Panc1 (cell line): ENCODE data around the gene ADGRL1. TPM values are rescaled to one million over a fixed set of nuclear protein-coding genes. Genes with fewer than 3 reads are reported as not detected.

Source experiments
- ATAC-seq: fragments of 200-7000 bp; cut with Tn5 transposase; 2 replicates; pipeline ENCODE4 v1.9.1; 2020; ENCODE audit warnings: mild to moderate bottlenecking, moderate library complexity
- BruUV-seq: library from RNA; stranded (reverse); fragments of 400-500 nt; replicated peaks from 2 replicates; lab custom pipeline; 2021; lab: Mats Ljungman, UMichigan
- CTCF ChIA-PET: fragments of 300-600 bp; sonication (Branson Sonifier 250); formaldehyde crosslinking; loops from one replicate; lab custom pipeline; 2022; ENCODE audit warnings: antibody characterized with exemption; lab: Charles Lee
- POLR2A ChIA-PET: fragments of 300-600 bp; sonication (Branson Sonifier 250); formaldehyde crosslinking; loops from one replicate; lab custom pipeline; 2022; ENCODE audit warnings: antibody characterized with exemption; lab: Charles Lee
- DNase-seq: peaks from one replicate; pipeline ENCODE4 v3.0.0-alpha.2; 2010; ENCODE audit warnings: low read depth, low spot score
- H3K27ac ChIP-seq: 2 replicates; pipeline ENCODE4 v1.5.1; 2011; ENCODE audit warnings: mild to moderate bottlenecking, low read length, inconsistent platforms
- H3K27me3 ChIP-seq: fragments of 200-500 bp; sonication (Bioruptor generic); 2 replicates; pipeline ENCODE4 v1.6.0; 2014; ENCODE audit warnings: low read length, inconsistent platforms; ENCODE audit not compliant: control insufficient read depth, insufficient read depth
- H3K36me3 ChIP-seq: fragments of 200-500 bp; sonication (Bioruptor generic); 2 replicates; pipeline ENCODE4 v1.5.1; 2014; ENCODE audit warnings: inconsistent platforms, mild to moderate bottlenecking, low read length, moderate library complexity; ENCODE audit not compliant: control insufficient read depth, insufficient read depth
- H3K4me1 ChIP-seq: 2 replicates; pipeline ENCODE4 v1.5.1; 2011; ENCODE audit warnings: inconsistent platforms, mild to moderate bottlenecking, low read length, moderate library complexity; ENCODE audit not compliant: control insufficient read depth, insufficient read depth
- H3K4me3 ChIP-seq, 2 experiments: 2 replicates each; pipeline ENCODE4 v1.5.1; 2011 to 2012; ENCODE audit warnings: low read depth in 2 of 2, low read length in 2 of 2, mild to moderate bottlenecking in 2 of 2, inconsistent platforms in 1 of 2, moderate library complexity in 1 of 2
- H3K9me3 ChIP-seq: fragments of 200-500 bp; sonication (Bioruptor generic); 2 replicates; pipeline ENCODE4 v1.5.1; 2014; ENCODE audit warnings: low read depth, mild to moderate bottlenecking, inconsistent platforms, low read length, moderate library complexity; ENCODE audit not compliant: control insufficient read depth, insufficient read depth
- CTCF ChIP-seq: fragments of 450-650 bp; IDR thresholded peaks from 2 replicates; pipeline ENCODE4 v1.5.1; 2017; ENCODE audit warnings: mild to moderate bottlenecking
- POLR2AphosphoS5 ChIP-seq: IDR thresholded peaks from 2 replicates; pipeline ENCODE4 v1.6.1; 2012; ENCODE audit warnings: mild to moderate bottlenecking, low read depth, low read length, moderate library complexity
- REST ChIP-seq, 2 experiments: IDR thresholded peaks; 2 replicates each; pipeline ENCODE4 v1.6.1; 2011 to 2012; ENCODE audit warnings: low read depth in 2 of 2, control low read depth in 1 of 2, low read length in 1 of 2, mild to moderate bottlenecking in 1 of 2, moderate library complexity in 1 of 2; ENCODE audit not compliant: insufficient read depth in 1 of 2
- SIN3A ChIP-seq: IDR thresholded peaks from 2 replicates; pipeline ENCODE4 v1.6.1; 2012; ENCODE audit warnings: low read depth, mild to moderate bottlenecking, low read length, moderate library complexity, borderline replicate concordance; ENCODE audit not compliant: insufficient read depth
- TCF7L2 ChIP-seq: IDR thresholded peaks from 2 replicates; pipeline ENCODE4 v1.6.1; 2011; ENCODE audit warnings: mild to moderate bottlenecking, low read depth, low read length, inconsistent platforms
- in situ Hi-C: cut with HindIII; loops from 2 replicates; pipeline ENCODE4 v1.10.0; 2016; ENCODE audit warnings: low sequenced_read_pairs, low pct_unique_long_range_greater_than_20kb
- intact Hi-C: fragments of 100-400 bp; cut with micrococcal nuclease; formaldehyde crosslinking; loops from one replicate; pipeline ENCODE4 v1.10.0; 2022; ENCODE audit not compliant: unreplicated experiment
- total RNA-seq: library from RNA; stranded (reverse); gene quantifications from one replicate; pipeline ENCODE4 v1.2.1, GENCODE V29; 2021; ENCODE audit not compliant: unreplicated experiment

ADGRL1 gene
- total RNA-seq, 1 experiment from 2014 or later, result 37.7 TPM

GRCh38 chr19:14127176-14127575 lies 78.8 kb downstream of the ADGRL1 start:
- no TSS peak for BruUV-seq
- Histone ChIP-seq H3K4me1 (no peaks in the 10 kb centered on the region), H3K9me3 (no peaks in the 10 kb centered on the region), H3K27ac (no peak overlapping the region), H3K4me3 (no peak overlapping the region), H3K36me3 (no peaks in the 10 kb centered on the region), H3K27me3 (no peaks in the 10 kb centered on the region)
- DNase-seq (no peak), ATAC-seq (0 out of 2 replicates have a peak, but pooled peaks have one; percentile 11)
- ChIA-PET POLR2A (no interaction called here), CTCF (no interaction called here)
- no peak for TF ChIP-seq CTCF
- TF ChIP-seq POLR2AphosphoS5, result no peak
- no peak for TF ChIP-seq TCF7L2
- no peak for TF ChIP-seq SIN3A
- TF ChIP-seq REST (IDR thresholded peaks at IDR 0.05; ENCODE audit: insufficient read depth in 1 of 2, low read depth in 2 of 2, low read length in 1 of 2), result no peak
- in situ Hi-C loops (no loop called here), intact Hi-C loops (no loop called here)

- no peak for ATAC-seq
- TF ChIP-seq SIN3A (no peak), REST (IDR thresholded peaks at IDR 0.05; ENCODE audit: insufficient read depth in 1 of 2, low read depth in 2 of 2, low read length in 1 of 2) (no peak), POLR2AphosphoS5 (no peak), TCF7L2 (no peak), CTCF (no peak)
- no peaks in the 10 kb centered on the region for H3K36me3 ChIP-seq
- in situ Hi-C loops, result no loop called here
- peaks cover 11% of the 10 kb centered on the region for H3K4me1 ChIP-seq
- H3K4me3 ChIP-seq, result no peak overlapping the region
- no peak overlapping the region for H3K27ac ChIP-seq
- BruUV-seq, result no TSS peak
- intact Hi-C loops, result no loop called here
- H3K27me3 ChIP-seq, result no peaks in the 10 kb centered on the region
- ChIA-PET CTCF (interaction anchor here (0.7 to 1.5 kb wide), 2 partner anchors 9 to 14 kb away, joined by 6 to 9 read pairs; partner anchors contain the start of gene ASF1B), POLR2A (no interaction called here)
- no peaks in the 10 kb centered on the region for H3K9me3 ChIP-seq
- DNase-seq, result no peak
Observed at GRCh38 chr19:14122924-14123323, 83.0 kb downstream of the ADGRL1 start.
